GM23338 (cell line): ENCODE data around the gene KDM4C.

Source experiments
- CREB1 ChIP-seq: fragments of 250-450 bp; sonication (Bioruptor Pico); IDR thresholded peaks from 2 replicates; pipeline ENCODE4 v1.5.0; 2020; ENCODE audit warnings: low read depth, mild to moderate bottlenecking, moderate library complexity
- CTCF ChIP-seq, 2 experiments: fragments of 200-600 bp in 1 of 2; sonication (generic) in 1 of 2; conservative IDR thresholded peaks; 2 replicates each; pipeline versions ENCODE4 v1.5.1 to v1.6.1; 2016 to 2017; ENCODE audit warnings: antibody characterized with exemption in 2 of 2, low read depth in 2 of 2, mild to moderate bottlenecking in 2 of 2, moderate library complexity in 1 of 2
- EZH2 ChIP-seq: fragments of 200-600 bp; sonication (generic); IDR thresholded peaks from one replicate; pipeline ENCODE4 v1.8.0; 2017; ENCODE audit warnings: antibody characterized with exemption, mild to moderate bottlenecking, low read depth; ENCODE audit not compliant: unreplicated experiment
- EZH2phosphoT487 ChIP-seq: fragments of 200-600 bp; sonication (generic); IDR thresholded peaks from one replicate; pipeline ENCODE4 v1.8.1; 2018; ENCODE audit warnings: antibody characterized with exemption; ENCODE audit not compliant: unreplicated experiment
- JUNB ChIP-seq: IDR thresholded peaks from one replicate; pipeline ENCODE4 v1.6.1; 2016; ENCODE audit warnings: antibody characterized with exemption; ENCODE audit not compliant: unreplicated experiment
- POLR2AphosphoS5 ChIP-seq: IDR thresholded peaks from 2 replicates; pipeline ENCODE4 v1.6.1; 2016; ENCODE audit warnings: antibody characterized with exemption, low read depth
- STAT1 ChIP-seq: IDR thresholded peaks from one replicate; pipeline ENCODE4 v1.6.1; 2016; ENCODE audit warnings: antibody characterized with exemption; ENCODE audit not compliant: unreplicated experiment

DNA sequence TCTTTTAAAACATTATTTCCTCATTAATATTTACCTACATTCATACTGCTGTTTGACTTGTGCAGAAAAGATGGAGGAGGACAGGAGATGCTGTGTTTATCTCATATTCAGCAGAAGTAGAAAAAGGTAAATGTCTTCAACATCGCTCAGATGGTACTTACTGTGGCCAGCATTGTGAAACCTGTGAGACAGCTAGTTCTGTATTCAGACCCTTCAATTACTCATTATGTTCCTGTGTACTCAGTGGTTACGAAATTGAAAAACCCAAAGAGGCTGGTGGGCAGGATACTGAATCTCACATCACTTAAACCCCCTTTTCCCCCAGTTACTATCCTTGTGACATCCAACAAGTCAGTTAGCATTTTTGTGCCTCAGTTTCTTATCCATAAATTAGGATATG, 216.0 kb downstream of the KDM4C start:
- no peak for TF ChIP-seq EZH2
- TF ChIP-seq EZH2phosphoT487, result no peak
- no peak for TF ChIP-seq CTCF (conservative IDR thresholded peaks at IDR 0.05; ENCODE audit: low read depth in 2 of 2)
- no peak for TF ChIP-seq STAT1
- TF ChIP-seq JUNB, result no peak
- TF ChIP-seq POLR2AphosphoS5, result no peak
- TF ChIP-seq CREB1 (CRISPR knock-in tag), result no peak
